ENCODE results near the gene ESYT3. TPM values are rescaled to one million over a fixed set of nuclear protein-coding genes. Genes with fewer than 3 reads are reported as not detected.

Gene ESYT3
- total and polyA plus RNA-seq, 2 experiments from 2014 or later, result 3.5 to 8.2 TPM

- Mint-ChIP-seq H3K36me3 (ENCODE audit: low read depth) (peaks cover 2% of the 10 kb centered on the region; the same call in 1 of the 3 replicates), H3K27ac (no peak overlapping the region), H3K4me3 (peak overlapping the region; percentile 75; the same call in 2 of the 3 replicates), H3K4me1 (peaks cover 6% of the 10 kb centered on the region), H3K9me3 (peaks cover 13% of the 10 kb centered on the region), H3K27me3 (ENCODE audit: insufficient read depth, low read depth, poor library complexity) (peaks cover 42% of the 10 kb centered on the region)
- no peak for TF ChIP-seq POLR2AphosphoS5 (IDR thresholded peaks at IDR 0.05; ENCODE audit: low read depth)
- no peak for TF ChIP-seq ETS1 (IDR thresholded peaks at IDR 0.05)
- no peak for TF ChIP-seq REST (IDR thresholded peaks at IDR 0.05; ENCODE audit: unreplicated experiment)
- TF ChIP-seq STAT1 (IDR thresholded peaks at IDR 0.05; ENCODE audit: unreplicated experiment), result no peak
- TF ChIP-seq EZH2 (IDR thresholded peaks at IDR 0.05; ENCODE audit: low read depth, unreplicated experiment), result no peak
- TF ChIP-seq JUNB (IDR thresholded peaks at IDR 0.05; ENCODE audit: unreplicated experiment), result no peak
- TF ChIP-seq NANOG (IDR thresholded peaks at IDR 0.05; ENCODE audit: borderline replicate concordance), result no peak
- TF ChIP-seq ZNF114 (CRISPR knock-in tag; IDR thresholded peaks at IDR 0.05), result no peak
- TF ChIP-seq ZNF331 (CRISPR knock-in tag; IDR thresholded peaks at IDR 0.05; ENCODE audit: low read depth), result no peak
- no peak for TF ChIP-seq EZH2phosphoT487 (IDR thresholded peaks at IDR 0.05; ENCODE audit: unreplicated experiment)
- no peak for TF ChIP-seq CREB1 (CRISPR knock-in tag; IDR thresholded peaks at IDR 0.05; ENCODE audit: low read depth)
- no peak for TF ChIP-seq ZNF462 (CRISPR knock-in tag; IDR thresholded peaks at IDR 0.05)
- no peak for TF ChIP-seq CTCF (conservative IDR thresholded peaks at IDR 0.05; ENCODE audit: low read depth in 2 of 2)
- H3K27ac ChIP-seq (ENCODE audit: low read depth), result no peak overlapping the region
- peak overlapping the region; percentile 98 for H3K4me2 ChIP-seq
- H3F3A ChIP-seq (replicated peaks; ENCODE audit: low read depth), result 0 out of 2 replicates have a peak, but pooled peaks cover 4% of the 10 kb centered on the region
- no peaks in the 10 kb centered on the region for H3K9me2 ChIP-seq (ENCODE audit: insufficient read depth)
- H3K36me3 ChIP-seq (ENCODE audit: insufficient read depth), result no peaks in the 10 kb centered on the region
- peaks cover 52% of the 10 kb centered on the region for H3K27me3 ChIP-seq (ENCODE audit: insufficient read depth)
- H2AFZ ChIP-seq, result no peak overlapping the region; the same call in 1 of the 2 replicates
- H4K20me1 ChIP-seq (replicated peaks; ENCODE audit: insufficient read depth), result peaks cover 9% of the 10 kb centered on the region
- peaks cover 7% of the 10 kb centered on the region; the same call in 1 of the 2 replicates for H3K4me1 ChIP-seq (ENCODE audit: insufficient read depth)
- no peak for ATAC-seq
- no peak for DNase-seq (ENCODE audit: low spot score)
- peak overlapping the region; percentile 86 for H3K4me3 ChIP-seq
- no peaks in the 10 kb centered on the region for H3K79me2 ChIP-seq (replicated peaks; ENCODE audit: insufficient read depth)
These were observed 1.7 kb upstream of the ESYT3 start for GRCh38 chr3:138432576-138433240.
